GM19035 (cell line): Measurements from ENCODE around the gene FXYD3.

Experiments used
- ATAC-seq: cut with Tn5 transposase; IDR thresholded peaks from one replicate; pipeline ENCODE4 v1.9.1; 2021; ENCODE audit not compliant: unreplicated experiment

Gene FXYD3

DNA sequence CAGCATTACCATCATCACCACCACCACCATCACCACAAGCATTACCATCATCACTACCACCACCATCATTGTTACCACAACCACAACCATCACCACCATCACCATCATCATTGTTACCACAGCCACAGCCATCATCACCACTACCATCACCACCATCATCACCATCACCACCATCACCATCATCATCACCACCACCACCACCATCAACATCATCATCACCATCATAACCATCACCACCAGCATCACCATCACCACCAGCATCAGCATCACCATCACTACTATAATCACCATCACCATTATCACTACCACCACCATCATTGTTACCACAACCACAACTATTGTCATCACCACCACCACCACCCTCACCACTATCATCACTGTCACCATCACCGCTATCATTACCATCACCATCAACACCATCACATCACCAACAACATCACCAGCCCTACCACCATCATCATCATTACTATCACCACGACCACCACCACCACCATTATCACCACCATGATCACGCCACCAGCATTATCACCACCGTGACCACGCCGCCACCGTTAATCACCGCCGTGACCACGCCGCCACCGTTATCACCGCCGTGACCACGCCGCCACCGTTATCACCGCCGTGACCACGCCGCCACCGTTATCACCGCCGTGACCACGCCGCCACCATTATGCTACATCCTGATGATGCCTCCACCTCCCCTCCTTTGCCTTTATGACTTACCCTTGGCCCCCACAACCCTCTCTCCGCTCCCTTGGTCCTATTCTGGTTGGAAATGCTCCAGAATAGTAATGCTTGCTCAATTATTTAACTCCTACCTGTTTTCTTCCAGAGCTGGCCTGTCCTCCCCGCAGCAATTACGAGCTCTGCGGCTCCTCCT lies 10.0 kb upstream of the FXYD3 start:
- ATAC-seq, result no peak

DNA sequence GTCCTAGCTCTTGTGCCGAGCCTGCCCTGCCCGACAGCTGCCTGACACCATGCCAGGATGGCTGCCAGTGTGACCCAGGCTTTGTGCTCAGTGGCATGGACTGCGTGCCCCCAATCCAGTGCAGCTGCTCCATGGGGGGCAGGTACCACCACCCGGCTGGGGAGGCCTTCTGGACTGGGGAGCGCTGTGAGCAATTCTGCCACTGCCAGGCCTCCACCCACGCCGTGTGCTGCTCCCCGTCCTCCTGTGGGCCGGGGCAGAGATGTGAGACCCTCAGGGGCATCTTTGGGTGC lies 9.4 kb upstream of the FXYD3 start:
- no peak for ATAC-seq

DNA sequence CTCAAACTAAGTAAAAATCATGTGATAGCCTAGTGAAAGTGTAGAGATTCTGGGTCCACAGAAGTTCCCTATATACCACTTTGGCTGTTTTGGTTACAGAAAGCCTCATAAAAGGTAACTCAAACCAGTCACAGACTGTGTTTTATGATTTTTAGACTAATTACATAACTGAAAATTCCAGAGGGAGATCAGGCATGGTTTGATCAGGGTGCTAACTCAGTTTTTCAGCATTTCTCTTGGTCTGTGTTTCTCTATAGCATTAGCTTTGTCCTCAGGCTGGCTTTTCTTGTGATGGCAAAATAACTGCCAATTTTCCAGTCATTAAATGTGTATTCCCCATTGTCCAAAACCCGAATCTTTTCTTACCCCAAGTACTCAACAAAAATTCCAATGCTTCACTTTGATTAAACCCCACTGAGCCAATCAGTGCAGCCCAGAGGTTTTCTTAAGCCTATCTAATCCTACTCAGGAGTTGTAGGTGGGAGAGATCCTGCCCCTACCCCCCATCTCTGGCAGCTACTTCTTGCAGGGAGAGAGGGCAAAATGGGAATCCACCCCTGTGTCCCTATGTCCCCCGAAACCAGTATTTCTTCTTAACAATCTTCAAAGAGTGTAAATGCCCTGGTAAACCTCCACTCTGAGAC lies 8.6 kb upstream of the FXYD3 start:
- ATAC-seq, result no peak

GRCh38 chr19:35107545-35107944 lies 8.1 kb upstream of the FXYD3 start:
- no peak for ATAC-seq

DNA sequence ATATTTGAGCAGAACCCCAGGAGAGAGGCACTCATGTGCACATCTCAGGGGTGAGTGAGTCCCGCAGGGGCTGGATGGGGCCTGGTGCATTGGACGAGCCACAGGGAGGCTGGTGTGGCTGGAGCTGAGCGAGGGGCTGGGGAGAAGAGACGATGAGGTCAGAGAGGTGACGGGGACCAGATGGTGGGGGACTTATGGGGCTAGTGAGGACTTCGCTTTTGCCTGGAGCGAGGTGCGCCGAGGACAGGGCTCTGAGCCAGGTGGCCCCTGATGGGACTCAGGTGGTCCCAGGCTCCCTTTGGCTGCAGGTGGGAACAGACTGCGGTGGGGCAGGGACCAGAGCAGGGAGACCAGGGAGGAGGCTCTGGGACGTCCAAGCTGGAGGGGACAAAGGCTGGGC lies 6.9 kb upstream of the FXYD3 start:
- no peak for ATAC-seq

DNA sequence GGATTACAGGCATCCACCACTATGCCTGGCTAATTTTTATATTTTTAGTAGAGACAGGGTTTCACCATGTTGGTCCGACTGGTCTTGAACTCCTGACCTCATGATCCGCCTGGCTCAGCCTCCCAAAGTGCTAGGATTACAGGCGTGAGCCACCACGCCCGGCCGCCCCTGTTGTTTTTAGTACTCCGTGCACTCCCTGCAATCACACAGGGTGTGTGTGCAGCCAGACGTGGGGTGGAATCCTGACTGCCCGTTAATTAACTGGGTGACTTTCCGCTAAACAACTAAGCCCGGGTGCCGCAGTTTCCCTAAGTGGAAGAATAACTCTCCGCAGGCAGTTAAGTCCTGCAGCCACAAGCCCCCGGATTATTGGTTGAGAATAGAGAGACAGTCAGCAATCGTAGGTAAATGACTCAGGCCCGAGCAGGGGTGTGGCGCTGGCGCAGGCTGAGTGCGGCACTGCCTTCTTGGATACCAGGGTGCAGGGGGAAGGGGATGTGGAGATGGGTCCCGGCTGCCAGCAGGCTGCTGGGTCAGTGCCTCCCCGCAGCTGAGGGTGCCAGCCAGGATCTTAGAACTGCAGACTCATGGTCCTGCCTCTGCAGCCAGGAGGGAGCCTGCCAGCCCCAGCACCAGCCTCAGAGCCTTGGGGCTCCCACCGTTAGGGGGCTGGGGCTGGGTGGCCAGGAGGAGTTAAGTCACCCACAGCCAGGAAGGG lies 6.1 kb upstream of the FXYD3 start:
- ATAC-seq, result no peak

DNA sequence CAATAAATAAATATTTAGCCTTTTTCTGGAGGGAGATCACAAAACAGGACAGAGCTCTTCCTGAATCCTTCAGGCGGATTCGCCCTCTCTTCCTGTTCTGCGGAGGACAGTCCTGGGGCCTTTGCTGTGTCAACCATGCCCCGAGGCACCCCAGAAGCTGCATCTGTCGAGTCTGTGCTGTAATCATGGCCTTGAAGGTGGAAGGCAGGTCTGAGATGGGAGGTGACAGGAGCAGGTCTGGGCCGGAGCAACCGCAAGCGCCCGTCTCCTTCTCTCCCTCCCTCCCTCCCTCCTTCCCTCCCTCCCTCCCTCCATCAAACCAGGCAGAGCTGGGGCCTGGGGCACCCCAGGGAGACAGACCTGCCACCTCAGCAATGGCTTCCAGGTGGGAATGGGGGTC lies 4.6 kb upstream of the FXYD3 start:
- ATAC-seq, result no peak

GRCh38 chr19:35112995-35113688 lies 2.5 kb upstream of the FXYD3 start:
- no peak for ATAC-seq

DNA sequence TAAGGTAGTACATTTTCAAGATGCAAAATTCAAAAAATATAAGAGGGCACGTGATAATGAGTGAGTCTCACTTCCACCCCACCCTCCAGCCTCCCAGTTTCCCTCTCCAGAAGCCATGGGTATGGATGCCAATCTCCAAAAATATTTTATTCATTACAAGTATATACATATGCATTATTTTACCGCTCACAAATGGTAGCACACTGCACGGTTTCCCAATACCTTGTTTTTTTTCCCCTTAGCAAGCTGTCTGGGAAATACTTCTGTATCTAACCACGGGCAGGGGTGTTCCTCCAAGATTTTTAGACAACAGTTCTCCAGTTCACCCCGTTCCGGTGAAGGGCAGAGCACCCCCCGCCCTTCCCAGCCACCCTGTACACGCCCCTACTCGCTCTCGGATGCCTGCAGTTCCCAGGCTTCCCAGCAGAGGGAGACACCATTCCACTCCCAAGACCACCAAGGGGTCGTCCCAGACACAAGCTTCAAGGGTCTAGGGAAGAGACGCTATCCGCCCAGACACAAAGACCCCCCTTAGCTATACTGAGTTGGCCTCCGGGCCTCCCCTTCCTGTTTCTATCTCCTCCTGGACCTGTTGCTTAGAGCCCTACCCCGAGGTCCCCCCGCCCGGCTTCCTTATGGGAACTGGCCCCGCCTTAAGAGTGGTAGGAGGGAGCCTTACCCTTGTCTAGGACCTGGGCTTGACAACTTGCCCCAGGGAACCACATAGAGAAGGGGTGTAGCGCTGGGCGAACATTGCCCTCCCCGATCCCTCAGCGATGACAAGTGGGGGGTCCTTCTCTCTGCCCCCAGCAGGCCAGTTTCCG lies 1.1 kb upstream of the FXYD3 start:
- no peak for ATAC-seq

GRCh38 chr19:35116072-35116801 lies 614 bp downstream of the FXYD3 start:
- ATAC-seq, result no peak

DNA sequence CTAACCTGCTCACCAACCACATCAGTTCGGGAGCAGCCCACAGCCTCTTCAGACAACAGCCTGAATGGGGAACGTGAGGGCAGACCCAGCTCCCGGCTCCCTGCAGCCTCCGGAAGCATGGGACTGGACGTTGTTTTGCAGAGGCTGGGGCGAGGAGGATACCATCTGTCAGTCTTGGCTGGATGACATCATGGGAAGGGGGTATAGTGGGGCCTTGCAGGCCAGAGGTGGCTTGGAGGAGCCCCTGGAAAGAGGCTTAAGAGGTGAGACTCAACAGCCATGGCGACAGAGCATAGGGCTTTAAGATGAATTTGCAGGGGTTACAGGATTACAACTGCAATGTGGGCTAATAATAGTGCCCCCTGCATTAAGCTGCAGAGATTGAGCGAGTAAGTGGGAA lies 1.5 kb downstream of the FXYD3 start:
- no peak for ATAC-seq

GRCh38 chr19:35117799-35118198 lies 2.2 kb downstream of the FXYD3 start:
- ATAC-seq, result no peak

DNA sequence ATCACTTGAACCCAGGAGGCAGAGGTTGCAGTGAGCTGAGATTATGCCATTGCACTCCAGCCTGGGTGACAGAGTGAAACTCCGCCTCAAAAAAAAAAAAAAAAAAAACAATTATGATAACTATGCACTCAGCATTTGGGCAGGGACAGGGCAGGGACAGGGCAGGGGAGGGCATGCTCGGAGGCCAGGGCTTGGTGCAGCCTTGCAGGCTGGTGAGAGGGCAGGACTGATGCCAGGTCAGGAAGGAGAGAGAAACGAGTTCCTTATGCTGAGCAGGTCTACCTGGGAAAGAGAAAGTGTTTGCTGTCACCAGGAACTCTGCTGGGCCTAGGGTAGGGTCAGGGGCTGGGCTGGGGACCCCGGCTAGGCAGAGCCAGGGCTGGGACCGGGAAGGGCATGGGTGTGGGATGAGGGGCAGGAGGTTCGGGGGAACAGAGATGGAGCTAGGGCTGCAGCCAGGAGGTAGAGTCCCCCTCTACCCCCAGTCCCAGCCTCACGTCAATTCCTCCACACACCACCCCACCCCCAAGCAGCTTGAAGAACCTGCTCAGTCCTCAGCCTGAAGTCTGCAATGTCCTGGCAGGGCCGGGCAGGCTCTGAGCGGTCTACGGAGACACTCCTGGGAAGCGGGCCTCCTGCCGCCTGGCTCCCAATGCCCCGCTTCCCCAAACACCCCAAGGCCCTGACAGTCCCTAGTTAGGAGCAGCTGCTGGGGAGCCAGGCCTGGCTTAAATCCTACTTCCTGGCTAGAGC lies 2.8 kb downstream of the FXYD3 start:
- no peak for ATAC-seq

- no peak for ATAC-seq
Observed at GRCh38 chr19:35119091-35119490, 3.5 kb downstream of the FXYD3 start.

GRCh38 chr19:35119578-35120155 lies 4.0 kb downstream of the FXYD3 start:
- ATAC-seq, result no peak

DNA sequence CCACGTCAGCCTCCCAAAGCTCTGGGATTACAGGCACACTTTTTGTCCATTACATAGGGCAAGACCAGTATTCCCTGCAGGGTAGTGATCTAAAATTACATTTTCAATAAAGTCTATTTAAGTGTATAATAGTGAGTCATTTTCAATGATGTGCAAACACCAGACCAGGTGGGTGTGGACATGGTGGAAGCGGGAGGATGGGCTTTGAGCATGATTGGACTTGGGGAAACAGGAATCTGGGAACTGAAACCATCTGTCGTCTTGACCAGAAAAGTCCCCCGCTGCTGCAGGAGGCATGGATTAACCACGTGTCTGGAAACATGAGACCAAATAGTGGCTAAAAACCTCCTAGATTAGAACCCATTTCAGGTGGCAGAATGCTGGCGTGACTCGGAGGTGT lies 4.9 kb downstream of the FXYD3 start:
- no peak for ATAC-seq

GRCh38 chr19:35120898-35121297 lies 5.3 kb downstream of the FXYD3 start:
- no peak for ATAC-seq

DNA sequence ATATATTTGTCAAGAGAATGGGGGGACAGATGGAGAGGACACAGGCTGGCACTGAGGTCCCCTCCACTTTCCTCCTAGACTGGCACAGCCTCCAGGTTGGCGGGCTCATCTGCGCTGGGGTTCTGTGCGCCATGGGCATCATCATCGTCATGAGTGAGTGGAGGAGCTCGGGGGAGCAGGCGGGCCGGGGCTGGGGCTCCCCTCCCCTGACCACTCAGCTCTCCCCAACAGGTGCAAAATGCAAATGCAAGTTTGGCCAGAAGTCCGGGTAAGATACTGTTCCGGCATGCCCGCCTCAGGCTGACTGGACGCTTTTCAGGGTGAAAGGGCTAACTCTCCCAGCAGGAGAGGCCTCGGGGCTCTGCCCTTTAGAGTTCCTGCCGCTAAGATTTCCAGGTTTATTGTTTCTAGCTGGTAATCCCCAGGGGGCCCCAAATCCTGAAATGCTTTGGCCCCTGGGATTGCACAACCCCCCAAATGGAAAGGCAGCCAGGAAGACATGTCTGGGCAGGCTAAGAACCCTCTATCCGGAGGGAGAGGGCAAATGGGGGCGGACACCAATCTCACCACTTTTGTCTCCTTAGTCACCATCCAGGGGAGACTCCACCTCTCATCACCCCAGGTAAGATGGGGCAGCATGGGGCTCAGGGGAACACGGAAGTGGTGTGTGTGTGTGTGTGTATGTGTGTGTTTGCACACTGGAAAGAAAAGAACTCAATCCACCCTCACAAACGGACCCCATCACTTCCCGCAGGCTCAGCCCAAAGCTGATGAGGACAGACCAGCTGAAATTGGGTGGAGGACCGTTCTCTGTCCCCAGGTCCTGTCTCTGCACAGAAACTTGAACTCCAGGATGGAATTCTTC lies 7.3 kb downstream of the FXYD3 start:
- ATAC-seq, result no peak
